Mesangial cell (primary cell): ENCODE data around the gene POLR2A. TPM values are rescaled to one million over a fixed set of nuclear protein-coding genes. Genes with fewer than 3 reads are reported as not detected.

Experiments used
- total RNA-seq: library from RNA; depleted of rRNA; stranded (reverse); fragments of >200 nt; gene quantifications from 2 replicates; pipeline ENCODE4 v1.2.3, GENCODE V29; 2015

Gene POLR2A
- total RNA-seq: 74.3 and 158 TPM in 2 replicates

GRCh38 chr17:7484067-7484918, at the start of gene POLR2A:
Gene POLR2A (plus strand): TSS chr17:7484366.

DNA sequence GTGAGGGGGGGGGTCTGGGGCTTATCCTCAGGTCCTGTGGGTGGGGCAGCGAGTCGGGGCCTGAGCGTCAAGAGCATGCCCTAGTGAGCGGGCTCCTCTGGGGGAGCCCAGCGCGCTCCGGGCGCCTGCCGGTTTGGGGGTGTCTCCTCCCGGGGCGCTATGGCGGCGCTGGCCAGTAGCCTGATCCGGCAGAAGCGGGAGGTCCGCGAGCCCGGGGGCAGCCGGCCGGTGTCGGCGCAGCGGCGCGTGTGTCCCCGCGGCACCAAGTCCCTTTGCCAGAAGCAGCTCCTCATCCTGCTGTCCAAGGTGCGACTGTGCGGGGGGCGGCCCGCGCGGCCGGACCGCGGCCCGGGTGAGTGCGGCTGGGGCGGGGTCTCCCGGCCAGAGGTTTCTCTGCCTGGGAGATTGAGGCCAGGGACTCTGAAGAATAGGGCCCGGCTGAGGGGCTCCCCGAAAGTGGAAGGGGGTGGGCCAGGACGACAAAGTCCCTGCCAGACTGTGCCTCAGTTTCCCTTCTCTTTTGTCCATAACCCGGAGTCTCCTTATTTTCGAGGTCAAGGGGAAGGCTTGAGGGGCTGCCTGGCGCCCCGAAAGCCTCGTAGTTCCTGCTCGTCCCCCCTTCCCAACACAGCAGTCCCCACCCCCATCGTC, 44.6 kb upstream of the POLR2A start, which contains the start of gene FGF11:
TSS of gene FGF11 (plus strand) at position 51 of the 651 bp plus-strand sequence. CDS start at position 160, 109 bp downstream.

GRCh38 chr17:7444682-7445618, 39.2 kb upstream of the POLR2A start, which contains the start of gene CHRNB1:
Gene CHRNB1 (plus strand): TSS chr17:7445061. CDS start chr17:7445128, 67 bp downstream.

GRCh38 chr17:7479213-7480088, 4.7 kb upstream of the POLR2A start, which contains the start of gene ZBTB4:
Gene ZBTB4 (minus strand): TSS chr17:7479631. CDS start chr17:7466801, 12,830 bp downstream.

GRCh38 chr17:7481275-7481674, 2.9 kb upstream of the POLR2A start, which contains the start of gene SLC35G6:
Gene SLC35G6 (plus strand): TSS chr17:7481446. CDS start chr17:7481517, 71 bp downstream.

GRCh38 chr17:7548585-7549400, 64.6 kb downstream of the POLR2A start, which contains the start of gene TNFSF12:
Gene TNFSF12 (plus strand): TSS chr17:7549058. CDS start chr17:7549154, 96 bp downstream.

Other genes starting within 250 kb of the POLR2A start
- gene DVL2, start 249.8 kb upstream of the POLR2A start, total RNA-seq: 51.0 and 69.3 TPM in 2 replicates
- gene PHF23, start 244.9 kb upstream of the POLR2A start, total RNA-seq: 27.4 and 45.8 TPM in 2 replicates
- 262 and 715 TPM in 2 replicates for gene GABARAP, start 241.9 kb upstream of the POLR2A start, total RNA-seq
- 78.1 and 103 TPM in 2 replicates for gene CTDNEP1, start 232.6 kb upstream of the POLR2A start, total RNA-seq
- gene ELP5, start 232.2 kb upstream of the POLR2A start, total RNA-seq: 37.9 and 42.0 TPM in 2 replicates
- 12.4 and 33.1 TPM in 2 replicates for gene CLDN7, start 221.9 kb upstream of the POLR2A start, total RNA-seq
- under 0.01 and 0.76 TPM in 2 replicates for gene SLC2A4, start 202.6 kb upstream of the POLR2A start, total RNA-seq
- gene YBX2, start 189.7 kb upstream of the POLR2A start, total RNA-seq: 0.16 and 0.63 TPM in 2 replicates
- gene EIF5A, start 176.7 kb upstream of the POLR2A start, total RNA-seq: 263 and 774 TPM in 2 replicates
- gene GPS2, start 169.0 kb upstream of the POLR2A start, total RNA-seq: 42.2 and 68.3 TPM in 2 replicates
- gene NEURL4, start 155.0 kb upstream of the POLR2A start, total RNA-seq: 13.1 and 14.7 TPM in 2 replicates
- 0.38 and 0.65 TPM in 2 replicates for gene ACAP1, start 147.8 kb upstream of the POLR2A start, total RNA-seq
- 13.5 and 19.6 TPM in 2 replicates for gene KCTD11, start 132.2 kb upstream of the POLR2A start, total RNA-seq
- not detected in 2 replicates for gene TMEM95, start 129.2 kb upstream of the POLR2A start, total RNA-seq
- 2.6 and 4.6 TPM in 2 replicates for gene TNK1, start 103.3 kb upstream of the POLR2A start, total RNA-seq
- 69.7 and 127 TPM in 2 replicates for gene PLSCR3, start 89.8 kb upstream of the POLR2A start, total RNA-seq
- gene TMEM256, start 80.3 kb upstream of the POLR2A start, total RNA-seq: 250 and 289 TPM in 2 replicates
- 9.3 and 24.3 TPM in 2 replicates for gene NLGN2, start 76.5 kb upstream of the POLR2A start, total RNA-seq
- not detected in 2 replicates for gene SPEM1, start 64.0 kb upstream of the POLR2A start, total RNA-seq
- gene SPEM2, start 58.8 kb upstream of the POLR2A start, total RNA-seq: not detected in 2 replicates
- not detected in 2 replicates for gene SPEM3, start 55.5 kb upstream of the POLR2A start, total RNA-seq
- 12.9 and 19.5 TPM in 2 replicates for gene TMEM102, start 48.9 kb upstream of the POLR2A start, total RNA-seq
- 0.49 and 2.2 TPM in 2 replicates for gene FGF11, start 44.9 kb upstream of the POLR2A start, total RNA-seq
- gene CHRNB1, start 39.3 kb upstream of the POLR2A start, total RNA-seq: 6.4 and 17.1 TPM in 2 replicates
- 17.9 and 31.6 TPM in 2 replicates for gene ZBTB4, start 4.7 kb upstream of the POLR2A start, total RNA-seq
- gene SLC35G6, start 2.9 kb upstream of the POLR2A start, total RNA-seq: not detected in 2 replicates
- gene TNFSF12, start 64.7 kb downstream of the POLR2A start, total RNA-seq: 13.5 and 25.2 TPM in 2 replicates
- 0.81 and 4.7 TPM in 2 replicates for gene TNFSF13, start 74.4 kb downstream of the POLR2A start, total RNA-seq
- gene SENP3, start 77.6 kb downstream of the POLR2A start, total RNA-seq: 61.2 and 89.3 TPM in 2 replicates
- 12.1 and 20.0 TPM in 2 replicates for gene CD68, start 95.3 kb downstream of the POLR2A start, total RNA-seq
- gene MPDU1, start 99.5 kb downstream of the POLR2A start, total RNA-seq: 113 and 243 TPM in 2 replicates
- 0.98 and 4.3 TPM in 2 replicates for gene SOX15, start 105.7 kb downstream of the POLR2A start, total RNA-seq
- gene FXR2, start 130.5 kb downstream of the POLR2A start, total RNA-seq: 41.2 and 42.3 TPM in 2 replicates
- gene SAT2, start 143.5 kb downstream of the POLR2A start, total RNA-seq: 28.4 and 40.6 TPM in 2 replicates
- 0.89 TPM in 1 of 2 replicates, not detected in the other for gene SHBG, start 145.8 kb downstream of the POLR2A start, total RNA-seq
- 0.13 TPM in 1 of 2 replicates, not detected in the other for gene ATP1B2, start 166.6 kb downstream of the POLR2A start, total RNA-seq
- 66.6 and 70.0 TPM in 2 replicates for gene TP53, start 203.1 kb downstream of the POLR2A start, total RNA-seq
- 11.2 and 36.3 TPM in 2 replicates for gene WRAP53, start 204.1 kb downstream of the POLR2A start, total RNA-seq
- 0.81 and 3.8 TPM in 2 replicates for gene EFNB3, start 220.8 kb downstream of the POLR2A start, total RNA-seq
- under 0.01 and 0.16 TPM in 2 replicates for gene DNAH2, start 233.4 kb downstream of the POLR2A start, total RNA-seq